T-cell (primary cell): ENCODE measurements around the gene CHIA. TPM values are rescaled to one million over a fixed set of nuclear protein-coding genes. Genes with fewer than 3 reads are reported as not detected.

Experiments
- ATAC-seq, 4 experiments: fragments of 200-7000 bp in 3 of 4; fragments of 150-1000 bp in 1 of 4; cut with Tn5 transposase; replicated peaks in 1 of 4; 1 replicate in 3 of 4; 2 replicates in 1 of 4; pipeline ENCODE4 v1.10.0; 2021; ENCODE audit warnings: moderate library complexity in 3 of 4, mild to moderate bottlenecking in 2 of 4, moderate number of reproducible peaks in 1 of 4
- CTCF ChIA-PET, 2 donors: fragments of 300-600 bp; sonication (Branson Sonifier 250); formaldehyde crosslinking; loops; one replicate each; lab custom pipeline; 2022; ENCODE audit warnings: antibody characterized with exemption in 2 of 2; lab: Charles Lee
- POLR2A ChIA-PET, 2 donors: fragments of 300-600 bp; sonication (Branson Sonifier 250); formaldehyde crosslinking; loops; one replicate each; lab custom pipeline; 2022; ENCODE audit warnings: antibody characterized with exemption in 2 of 2; lab: Charles Lee
- DNase-seq, 35 experiments: peaks; one replicate each; pipeline versions ENCODE4 v3.0.0 to v3.0.0-alpha.2; 2013 to 2023
- H3K27ac ChIP-seq: one replicate; pipeline ENCODE4 v1.5.1; 2013; ENCODE audit warnings: low read length
- H3K27me3 ChIP-seq, 2 experiments: replicated peaks in 1 of 2; 1 replicate in 1 of 2; 2 replicates in 1 of 2; pipeline versions ENCODE4 v1.6.1 to v1.7.0; 2013; ENCODE audit warnings: low read length in 1 of 2, mixed read lengths in 1 of 2; ENCODE audit not compliant: control insufficient read depth in 2 of 2, insufficient read depth in 2 of 2; ENCODE audit errors: extremely low read depth in 1 of 2
- H3K36me3 ChIP-seq, 2 donors: 1 replicate in 1 of 2; 2 replicates in 1 of 2; pipeline versions ENCODE4 v1.6.1 to v1.7.0; 2013; ENCODE audit warnings: low read length in 1 of 2; ENCODE audit not compliant: control insufficient read depth in 2 of 2, insufficient read depth in 1 of 2; ENCODE audit errors: extremely low read depth in 1 of 2
- H3K4me1 ChIP-seq, 2 experiments: 1 replicate in 1 of 2; 2 replicates in 1 of 2; pipeline versions ENCODE4 v1.6.1 to v1.7.0; 2013; ENCODE audit warnings: low read length in 2 of 2, mixed read lengths in 1 of 2; ENCODE audit not compliant: insufficient read depth in 2 of 2, control insufficient read depth in 1 of 2; ENCODE audit errors: extremely low read depth in 1 of 2
- H3K4me3 ChIP-seq, 2 donors: 1 replicate in 1 of 2; 2 replicates in 1 of 2; pipeline versions ENCODE4 v1.5.1 to v1.7.0; 2013; ENCODE audit warnings: mild to moderate bottlenecking in 2 of 2, low read length in 1 of 2, moderate library complexity in 1 of 2; ENCODE audit not compliant: control insufficient read depth in 1 of 2; ENCODE audit errors: extremely low read depth in 1 of 2
- H3K9me3 ChIP-seq: 2 replicates; pipeline ENCODE4 v1.7.0; 2013
- H3K27ac Mint-ChIP-seq, 2 donors: one replicate each; pipeline ENCODE4 v1.8.0; 2020 to 2021; ENCODE audit warnings: mild to moderate bottlenecking in 2 of 2, mixed read lengths in 2 of 2
- H3K27me3 Mint-ChIP-seq, 2 donors: one replicate each; pipeline ENCODE4 v1.8.0; 2021 to 2022; ENCODE audit warnings: mixed read lengths in 2 of 2
- H3K36me3 Mint-ChIP-seq: one replicate; pipeline ENCODE4 v1.8.0; 2021; ENCODE audit warnings: mixed read lengths
- H3K4me1 Mint-ChIP-seq, 3 donors: one replicate each; pipeline ENCODE4 v1.8.0; 2020 to 2022; ENCODE audit warnings: mixed read lengths in 3 of 3, mild to moderate bottlenecking in 1 of 3
- H3K4me3 Mint-ChIP-seq, 3 donors: one replicate each; pipeline ENCODE4 v1.8.0; 2020 to 2022; ENCODE audit warnings: mild to moderate bottlenecking in 3 of 3, mixed read lengths in 3 of 3, moderate library complexity in 3 of 3
- H3K9me3 Mint-ChIP-seq, 3 donors: one replicate each; pipeline ENCODE4 v1.8.0; 2020 to 2022; ENCODE audit warnings: mixed read lengths in 3 of 3
- WGBS: methylation state at CpG from one replicate; pipeline ENCODE4 v1.1.5; 2013; ENCODE audit warnings: missing lambda C conversion rate; ENCODE audit not compliant: insufficient coverage; 5-methylcytosine and 5-hydroxymethylcytosine counted together
- total RNA-seq, 35 experiments: library from RNA in 6 of 35; stranded (reverse) in 6 of 35; fragments of 120-200 nt in 1 of 35; gene quantifications; one replicate each; pipeline versions ENCODE4 v1.2.1 to v1.2.4 and lab custom pipeline; 2013 to 2026

The CHIA gene
- not detected for total RNA-seq
- not detected for total RNA-seq (2013)
- 0 to 0.07 (median 0) reads per million in 29 experiments for total RNA-seq (lab: John Stamatoyannopoulos, UW)

DNA sequence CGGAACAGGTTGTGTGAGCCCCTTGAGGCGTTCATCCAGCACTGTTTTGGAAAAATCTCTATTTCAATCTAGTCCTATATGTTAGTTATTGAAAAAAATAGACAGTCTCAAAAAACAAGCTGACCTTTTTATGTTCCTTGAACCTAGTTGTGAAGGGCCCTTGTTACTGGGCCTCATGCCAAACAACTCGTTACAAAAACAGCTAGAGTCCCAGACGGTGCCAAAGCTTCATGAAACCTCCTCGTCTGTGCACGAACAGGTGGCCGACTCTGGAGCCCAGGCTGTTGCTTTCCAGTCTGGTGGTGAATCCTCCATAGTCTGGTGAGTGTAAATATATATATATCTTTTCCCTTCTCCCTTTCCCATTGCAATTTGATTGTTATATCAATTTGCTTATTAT lies at the start of gene CHIA:
CHIA (plus strand) TSS at position 222 of the 400 bp plus-strand sequence. CDS start 19,617 bp downstream, outside the sequence.
- ChIA-PET POLR2A (interaction anchor here in 1 of 2 donors (0.6 kb wide), 1 partner anchor 12 kb away, joined by 3 read pairs; no protein-coding TSS in a partner anchor), CTCF (no interaction called here)
- Mint-ChIP-seq H3K27ac (no peak within 1 kb of the TSS), H3K4me3 (no peak within 1 kb of the TSS), H3K36me3 (no peaks in the 10 kb centered on the region), H3K9me3 (peaks cover 0 to 5% (median 0%) of the 10 kb centered on the region in 3 donors), H3K4me1 (peaks cover 13 to 21% (median 19%) of the 10 kb centered on the region in 3 donors), H3K27me3 (no peaks in the 10 kb centered on the region)
- no CpG with 5 or more reads among the region's 7 CpGs for WGBS
- Histone ChIP-seq H3K27ac (no peak within 1 kb of the TSS), H3K9me3 (no peaks in the 10 kb centered on the region), H3K4me3 (no peak within 1 kb of the TSS), H3K27me3 (peaks cover 0 to 3% of the 10 kb centered on the region in 2 experiments), H3K36me3 (no peaks in the 10 kb centered on the region), H3K4me1 (no peaks in the 10 kb centered on the region)
- no peak for ATAC-seq
- DNase-seq: no peak

GRCh38 chr1:111241797-111242196 lies 48.9 kb upstream of the CHIA start:
- no peak overlapping the region for H3K4me3 Mint-ChIP-seq
- CTCF ChIA-PET: interaction anchor here in 1 of 2 donors (0.8 kb wide), 1 partner anchor 159 kb away, joined by 3 read pairs; no protein-coding TSS in a partner anchor
- no peaks in the 10 kb centered on the region for H3K4me1 ChIP-seq
- H3K36me3 Mint-ChIP-seq: peaks cover 64% of the 10 kb centered on the region
- POLR2A ChIA-PET: no interaction called here
- ATAC-seq: no peak
- H3K36me3 ChIP-seq: peaks cover 21 to 29% of the 10 kb centered on the region in 2 donors
- WGBS: 71% methylated on average over 1 of the region's 2 CpGs
- H3K4me1 Mint-ChIP-seq: peaks cover 0 to 13% (median 11%) of the 10 kb centered on the region in 3 donors
- no peaks in the 10 kb centered on the region for H3K9me3 Mint-ChIP-seq
- no peak overlapping the region for H3K27ac ChIP-seq
- no peaks in the 10 kb centered on the region for H3K27me3 Mint-ChIP-seq
- H3K4me3 ChIP-seq: no peak overlapping the region
- no peaks in the 10 kb centered on the region for H3K9me3 ChIP-seq
- H3K27me3 ChIP-seq: no peaks in the 10 kb centered on the region
- H3K27ac Mint-ChIP-seq: no peak overlapping the region
- no peak for DNase-seq

GRCh38 chr1:111242805-111243523 lies 47.7 kb upstream of the CHIA start:
- peaks cover 21 to 29% of the 10 kb centered on the region in 2 donors for H3K36me3 ChIP-seq
- Mint-ChIP-seq H3K27ac (no peak overlapping the region), H3K4me1 (peaks cover 0 to 11% (median 3%) of the 10 kb centered on the region in 3 donors), H3K4me3 (no peak overlapping the region), H3K9me3 (no peaks in the 10 kb centered on the region), H3K27me3 (no peaks in the 10 kb centered on the region), H3K36me3 (peaks cover 52% of the 10 kb centered on the region)
- H3K27me3 ChIP-seq: no peaks in the 10 kb centered on the region
- no peaks in the 10 kb centered on the region for H3K9me3 ChIP-seq
- H3K4me1 ChIP-seq: no peaks in the 10 kb centered on the region
- H3K4me3 ChIP-seq: no peak overlapping the region
- ATAC-seq (no peak), DNase-seq (no peak)
- no peak overlapping the region for H3K27ac ChIP-seq
- WGBS: 50% methylated on average over 2 of the region's 4 CpGs
- ChIA-PET POLR2A (no interaction called here), CTCF (interaction anchor here in 1 of 2 donors (0.5 kb wide), 1 partner anchor 784 kb away, joined by 5 read pairs; no protein-coding TSS in a partner anchor)

DNA sequence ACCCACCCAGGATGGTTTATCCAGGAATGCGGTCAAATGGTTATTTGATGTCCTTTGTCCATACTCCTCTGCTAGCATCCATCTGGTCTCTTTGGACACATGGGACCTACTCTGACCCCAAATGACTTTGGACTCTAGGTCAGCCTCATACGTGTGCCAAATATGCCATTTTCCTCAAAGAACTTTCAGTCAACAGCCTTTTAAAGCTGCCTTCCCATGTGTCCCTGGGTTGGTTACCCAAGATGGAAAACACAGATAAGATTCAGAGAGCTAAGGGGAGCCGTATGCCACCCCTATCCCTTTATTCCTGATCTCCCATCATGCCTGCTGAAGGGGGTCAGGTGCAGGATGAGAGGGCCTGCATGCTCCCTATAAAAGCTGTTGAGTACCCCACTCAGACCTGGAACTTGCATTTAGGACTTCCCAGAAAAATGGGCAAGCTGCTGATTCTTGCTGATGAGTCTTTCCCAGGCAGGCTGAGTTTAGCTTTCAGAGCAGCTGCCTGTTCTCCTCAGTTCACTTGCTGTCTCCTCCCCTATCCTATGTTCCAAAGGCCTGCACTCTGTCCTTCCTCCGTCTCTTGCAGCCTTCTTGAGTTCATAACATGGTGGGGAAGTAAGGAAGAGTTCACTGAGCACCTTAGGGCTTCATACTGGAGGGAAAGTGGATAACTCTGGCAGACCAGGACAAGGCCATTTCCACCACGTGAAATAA lies 43.4 kb upstream of the CHIA start:
- Mint-ChIP-seq H3K9me3 (no peaks in the 10 kb centered on the region), H3K27ac (peak overlapping the region in 1 of 2 donors; percentile 8), H3K36me3 (peaks cover 19% of the 10 kb centered on the region), H3K4me1 (peaks cover 17 to 19% (median 18%) of the 10 kb centered on the region in 3 donors), H3K27me3 (no peaks in the 10 kb centered on the region), H3K4me3 (no peak overlapping the region)
- Histone ChIP-seq H3K9me3 (no peaks in the 10 kb centered on the region), H3K27me3 (no peaks in the 10 kb centered on the region), H3K4me3 (no peak overlapping the region), H3K4me1 (peaks cover 4 to 13% of the 10 kb centered on the region in 2 experiments), H3K36me3 (peaks cover 6 to 17% of the 10 kb centered on the region in 2 donors), H3K27ac (no peak overlapping the region)
- no peak for DNase-seq
- no peak for ATAC-seq
- 100% methylated on average over 2 of the region's 5 CpGs for WGBS
- POLR2A ChIA-PET: interaction anchor here in 1 of 2 donors (0.6 kb wide), 1 partner anchor 1560 kb away, joined by 4 read pairs; no protein-coding TSS in a partner anchor
- CTCF ChIA-PET: no interaction called here

GRCh38 chr1:111249960-111250359 lies 40.7 kb upstream of the CHIA start:
- ChIA-PET CTCF (no interaction called here), POLR2A (interaction anchor here in 1 of 2 donors (0.6 kb wide), 1 partner anchor 34 kb away, joined by 3 read pairs; no protein-coding TSS in a partner anchor)
- Histone ChIP-seq H3K27ac (no peak overlapping the region), H3K4me3 (no peak overlapping the region), H3K36me3 (no peaks in the 10 kb centered on the region), H3K4me1 (peaks cover 4 to 15% of the 10 kb centered on the region in 2 experiments), H3K27me3 (no peaks in the 10 kb centered on the region), H3K9me3 (no peaks in the 10 kb centered on the region)
- Mint-ChIP-seq H3K4me3 (no peak overlapping the region), H3K27me3 (no peaks in the 10 kb centered on the region), H3K9me3 (no peaks in the 10 kb centered on the region), H3K27ac (no peak overlapping the region), H3K36me3 (no peaks in the 10 kb centered on the region), H3K4me1 (peaks cover 22 to 31% (median 27%) of the 10 kb centered on the region in 3 donors)
- no peak for DNase-seq
- ATAC-seq: no peak
- no CpG with 5 or more reads among the region's 4 CpGs for WGBS

DNA sequence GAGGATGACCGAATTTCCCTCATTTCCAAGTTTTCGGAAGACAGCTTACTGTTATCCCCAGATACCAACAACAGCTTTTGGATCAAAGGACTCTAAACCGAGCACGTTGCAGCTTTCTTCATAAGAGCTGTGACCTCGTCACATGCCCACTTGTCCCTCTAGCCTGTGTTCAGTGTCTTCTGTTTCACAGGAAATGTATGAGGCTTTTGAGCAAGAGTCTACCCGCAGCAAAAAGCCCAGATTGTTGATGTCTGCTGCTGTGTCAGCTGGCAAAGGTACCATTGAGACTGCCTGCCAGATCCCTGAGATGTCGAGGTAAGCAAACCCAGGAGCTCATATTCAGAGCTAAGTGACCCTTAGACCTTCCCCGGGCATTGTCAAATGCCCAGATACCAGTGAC lies 39.1 kb upstream of the CHIA start:
- Histone ChIP-seq H3K4me1 (peaks cover 4 to 15% of the 10 kb centered on the region in 2 experiments), H3K36me3 (no peaks in the 10 kb centered on the region), H3K27me3 (no peaks in the 10 kb centered on the region), H3K27ac (no peak overlapping the region), H3K4me3 (no peak overlapping the region), H3K9me3 (no peaks in the 10 kb centered on the region)
- 35% methylated on average over 8 of the region's 8 CpGs for whole genome bisulfite sequencing
- CTCF ChIA-PET: interaction anchor here in 1 of 2 donors (0.6 kb wide), 1 partner anchor 98 kb away, joined by 3 read pairs; no protein-coding TSS in a partner anchor
- Mint-ChIP-seq H3K27ac (peak overlapping the region; percentile 78 to 87), H3K27me3 (no peaks in the 10 kb centered on the region), H3K36me3 (no peaks in the 10 kb centered on the region), H3K9me3 (no peaks in the 10 kb centered on the region), H3K4me1 (peaks cover 22 to 31% (median 31%) of the 10 kb centered on the region in 3 donors), H3K4me3 (peak overlapping the region in 1 of 3 donors; percentile 2)
- peak; percentile 90 to 96 (median 90) for ATAC-seq
- peak in 20 of 35 experiments; percentile 3 to 53 (median 20) for DNase-seq
- POLR2A ChIA-PET: no interaction called here
